H1 (cell line): ENCODE data around the gene PIP5K1B. TPM values are rescaled to one million over a fixed set of nuclear protein-coding genes. Genes with fewer than 3 reads are reported as not detected.
A peak's percentile ranks its signal among the peaks of the same experiment; 100 is the strongest.

Source experiments
- CTCF ChIA-PET: fragments of 300-600 bp; sonication (Branson Sonifier 250); formaldehyde crosslinking; loops from one replicate; lab custom pipeline; 2021; ENCODE audit not compliant: partially characterized antibody; lab: Charles Lee
- POLR2A ChIA-PET: fragments of 300-600 bp; sonication (Branson Sonifier 250); formaldehyde crosslinking; loops from one replicate; lab custom pipeline; 2021; ENCODE audit warnings: inconsistent platforms; ENCODE audit not compliant: partially characterized antibody; lab: Charles Lee
- DNase-seq, 2 experiments: peaks; one replicate each; pipeline versions ENCODE4 v3.0.0 to v3.0.0-alpha.2; 2010 to 2022; ENCODE audit warnings: low spot score in 2 of 2, low read depth in 1 of 2, mixed read lengths in 1 of 2
- FAIRE-seq: peaks from 2 replicates; lab custom pipeline; 2011; peaks lifted over from hg19 to GRCh38; lab: Jason Lieb, UNC
- H2AFZ ChIP-seq: 2 replicates; pipeline ENCODE4 v1.8.1; 2012; ENCODE audit warnings: low read length, inconsistent platforms
- H2AK5ac ChIP-seq: 2 replicates; pipeline ENCODE4 v1.6.1; 2013; ENCODE audit warnings: low read depth, low read length
- H2BK120ac ChIP-seq: replicated peaks from 2 replicates; pipeline ENCODE3; 2013; ENCODE audit warnings: low read depth, low read length, inconsistent platforms
- H2BK12ac ChIP-seq: 2 replicates; pipeline ENCODE4 v1.6.1; 2013; ENCODE audit warnings: low read depth, low read length
- H2BK15ac ChIP-seq: 2 replicates; pipeline ENCODE4 v1.6.1; 2013; ENCODE audit warnings: low read length
- H2BK20ac ChIP-seq: 2 replicates; pipeline ENCODE4 v1.6.1; 2013; ENCODE audit warnings: low read length
- H2BK5ac ChIP-seq: 2 replicates; pipeline ENCODE4 v1.6.1; 2013; ENCODE audit warnings: low read depth, low read length
- H3K14ac ChIP-seq: 2 replicates; pipeline ENCODE4 v1.6.1; 2013; ENCODE audit warnings: inconsistent platforms; ENCODE audit not compliant: insufficient read length
- H3K18ac ChIP-seq: 2 replicates; pipeline ENCODE4 v1.6.1; 2013; ENCODE audit warnings: low read length; ENCODE audit errors: extremely low read depth
- H3K23ac ChIP-seq: 2 replicates; pipeline ENCODE4 v1.6.1; 2013; ENCODE audit warnings: inconsistent platforms; ENCODE audit not compliant: insufficient read length
- H3K23me2 ChIP-seq: 2 replicates; pipeline ENCODE4 v1.6.1; 2013; ENCODE audit warnings: low read depth, low read length
- H3K27ac ChIP-seq: 2 replicates; pipeline ENCODE4 v1.6.1; 2011; ENCODE audit warnings: low read depth, low read length, inconsistent platforms
- H3K27me3 ChIP-seq, 4 experiments: replicated peaks in 1 of 4; 1 replicate in 1 of 4; 2 replicates in 3 of 4; pipeline versions ENCODE4 v1.6.1 to v1.8.1; 2011 to 2013; ENCODE audit warnings: low read length in 3 of 4, mild to moderate bottlenecking in 3 of 4, inconsistent platforms in 2 of 4, mixed read lengths in 2 of 4, moderate library complexity in 1 of 4; ENCODE audit not compliant: control insufficient read depth in 3 of 4, insufficient read depth in 3 of 4; ENCODE audit errors: extremely low read depth in 1 of 4
- H3K36me3 ChIP-seq, 4 experiments: 2 replicates each; pipeline versions ENCODE4 v1.6.1 to v1.8.1; 2011 to 2013; ENCODE audit warnings: mild to moderate bottlenecking in 4 of 4, low read length in 3 of 4, moderate library complexity in 2 of 4, control low read depth in 1 of 4, inconsistent platforms in 1 of 4; ENCODE audit not compliant: insufficient read depth in 4 of 4, control insufficient read depth in 2 of 4
- H3K4ac ChIP-seq: replicated peaks from 2 replicates; pipeline ENCODE3; 2013; ENCODE audit warnings: low read length, low read depth, mixed read lengths, inconsistent platforms; ENCODE audit not compliant: insufficient read length
- H3K4me1 ChIP-seq, 4 experiments: replicated peaks in 1 of 4; 1 replicate in 1 of 4; 2 replicates in 3 of 4; pipeline versions ENCODE4 v1.6.1 to v1.8.1; 2011 to 2013; ENCODE audit warnings: low read length in 3 of 4, inconsistent platforms in 2 of 4, mixed read lengths in 1 of 4; ENCODE audit not compliant: insufficient read depth in 4 of 4, control insufficient read depth in 3 of 4
- H3K4me2 ChIP-seq, 2 experiments: 2 replicates each; pipeline versions ENCODE4 v1.6.1 to v1.8.1; 2011 to 2013; ENCODE audit warnings: low read depth in 2 of 2, low read length in 2 of 2, control low read depth in 1 of 2, inconsistent platforms in 1 of 2, mild to moderate bottlenecking in 1 of 2; ENCODE audit not compliant: insufficient read depth in 1 of 2
- H3K4me3 ChIP-seq, 4 experiments: fragments of 200-600, 300-600 bp in 1 of 4; sonication (generic), shearing (Covaris generic), sonication (Bioruptor Twin) in 1 of 4; 2 replicates each; pipeline versions ENCODE4 v1.5.1 to v1.8.1; 2011 to 2016; ENCODE audit warnings: low read length in 4 of 4, low read depth in 3 of 4, control low read depth in 2 of 4, inconsistent platforms in 2 of 4, mild to moderate bottlenecking in 2 of 4, mixed read lengths in 1 of 4, moderate library complexity in 1 of 4; ENCODE audit not compliant: insufficient read depth in 2 of 4; ENCODE audit errors: extremely low read depth in 1 of 4
- H3K56ac ChIP-seq: replicated peaks from 2 replicates; pipeline ENCODE3; 2013; ENCODE audit warnings: low read depth, mild to moderate bottlenecking, mixed read lengths, low read length, inconsistent platforms; ENCODE audit not compliant: insufficient read length
- H3K79me1 ChIP-seq: 2 replicates; pipeline ENCODE4 v1.6.1; 2013; ENCODE audit warnings: low read depth, low read length, control low read depth
- H3K79me2 ChIP-seq, 2 experiments: 2 replicates each; pipeline versions ENCODE4 v1.6.1 to v1.8.1; 2012 to 2013; ENCODE audit warnings: low read length in 2 of 2, mild to moderate bottlenecking in 2 of 2, inconsistent platforms in 1 of 2; ENCODE audit not compliant: insufficient read depth in 2 of 2, control insufficient read depth in 1 of 2
- H3K9ac ChIP-seq, 4 experiments: replicated peaks in 1 of 4; 1 replicate in 1 of 4; 2 replicates in 3 of 4; pipeline versions ENCODE4 v1.6.1 to v1.8.1; 2011 to 2013; ENCODE audit warnings: low read depth in 3 of 4, low read length in 3 of 4, control low read depth in 2 of 4, mild to moderate bottlenecking in 2 of 4, moderate library complexity in 2 of 4, inconsistent platforms in 1 of 4; ENCODE audit errors: extremely low read depth in 1 of 4
- H3K9me3 ChIP-seq, 2 experiments: 2 replicates each; pipeline versions ENCODE4 v1.6.1 to v1.8.1; 2012 to 2013; ENCODE audit warnings: mild to moderate bottlenecking in 2 of 2, moderate library complexity in 2 of 2, control low read depth in 1 of 2, inconsistent platforms in 1 of 2, low read depth in 1 of 2, low read length in 1 of 2, mixed read lengths in 1 of 2; ENCODE audit not compliant: insufficient read depth in 2 of 2
- H4K20me1 ChIP-seq, 2 experiments: replicated peaks in 1 of 2; 2 replicates each; pipeline versions ENCODE3 to v1.8.1; 2011 to 2013; ENCODE audit warnings: inconsistent platforms in 2 of 2, low read length in 2 of 2, mild to moderate bottlenecking in 1 of 2; ENCODE audit not compliant: insufficient read depth in 2 of 2, control insufficient read depth in 1 of 2
- H4K5ac ChIP-seq: 2 replicates; pipeline ENCODE4 v1.6.1; 2013; ENCODE audit warnings: low read length, low read depth, mixed read lengths, inconsistent platforms; ENCODE audit not compliant: insufficient read length
- H4K8ac ChIP-seq: 2 replicates; pipeline ENCODE4 v1.8.0; 2013; ENCODE audit warnings: mild to moderate bottlenecking, moderate library complexity, low read length, inconsistent platforms; ENCODE audit not compliant: insufficient read depth; ENCODE audit errors: extremely low read depth
- H4K91ac ChIP-seq: replicated peaks from 2 replicates; pipeline ENCODE3; 2013; ENCODE audit warnings: low read length, mixed read lengths, inconsistent platforms; ENCODE audit not compliant: insufficient read length
- WGBS, 2 experiments: shearing (Covaris generic) in 1 of 2; methylation state at CpG; one replicate each; pipeline versions ENCODE4 v1.1.6 to v1.1.7; 2013 to 2015; ENCODE audit warnings: low lambda C conversion rate in 2 of 2, mixed read lengths in 2 of 2, inconsistent platforms in 1 of 2, low coverage in 1 of 2, missing lambda C conversion rate in 1 of 2; ENCODE audit not compliant: insufficient replicate concordance in 2 of 2, insufficient coverage in 1 of 2, insufficient read length in 1 of 2; ENCODE audit errors: extremely low coverage in 1 of 2, missing lambda C conversion rate in 1 of 2; 5-methylcytosine and 5-hydroxymethylcytosine counted together
- polyA plus RNA-seq, 7 experiments: library from polyadenylated mRNA; depleted of rRNA in 3 of 7; stranded (reverse) in 5 of 7; unstranded in 2 of 7; fragments of >200 nt in 5 of 7; fragments of 200-250 nt in 2 of 7; gene quantifications; 1 replicate in 5 of 7; 2 replicates in 1 of 7; 4 replicates in 1 of 7; pipeline versions ENCODE4 v1.2.1 to v1.2.3, GENCODE V29; 2011 to 2013; ENCODE audit warnings: missing spikeins in 2 of 7, mixed read lengths in 2 of 7
- total RNA-seq: library from RNA; stranded (reverse); fragmentation: NEBNext Ultra II Directional; extraction: Animal tissue kit (Norgen Biotek cat#: 25700); gene quantifications from 2 replicates; pipeline ENCODE4 v1.2.1, GENCODE V29; 2021

Gene PIP5K1B
- total and polyA plus RNA-seq, 2 of the 8 experiments (the other 6 are each of a cell fraction or from before 2014, with no cell fraction given) = 4.7 to 7.7 TPM

GRCh38 chr9:68746525-68746924, 41.5 kb downstream of the PIP5K1B start:
- CTCF ChIA-PET = no interaction called here
- POLR2A ChIA-PET = no interaction called here
- H2AFZ ChIP-seq = no peak overlapping the region

More at GRCh38 chr9:68746525-68746924, 41.5 kb downstream of the PIP5K1B start:
- H2BK12ac ChIP-seq = no peak overlapping the region
- H3K27ac ChIP-seq = no peak overlapping the region
- H4K20me1 ChIP-seq = no peaks in the 10 kb centered on the region
- H3K4me2 ChIP-seq = no peak overlapping the region
- H4K8ac ChIP-seq = peak overlapping the region; percentile 40; the same call in 1 of the 2 replicates
- no peak overlapping the region for H3K9ac ChIP-seq
- FAIRE-seq (no peak), DNase-seq (no peak)
- no peaks in the 10 kb centered on the region for H3K79me2 ChIP-seq
- H2BK20ac ChIP-seq = no peak overlapping the region
- no peaks in the 10 kb centered on the region for H3K36me3 ChIP-seq
- no peak overlapping the region for H3K4ac ChIP-seq
- H3K18ac ChIP-seq = no peak overlapping the region
- no peak overlapping the region for H2BK120ac ChIP-seq
- no peak overlapping the region for H4K5ac ChIP-seq
- no peak overlapping the region for H3K23ac ChIP-seq
- 72% methylated on average over 2 of the region's 2 CpGs; no CpG with 5 or more reads in 1 of the 2 experiments for WGBS, 2 experiments
- no peak overlapping the region for H3K56ac ChIP-seq
- no peak overlapping the region for H4K91ac ChIP-seq
- no peaks in the 10 kb centered on the region; the same call in 1 of the 2 replicates for H3K79me1 ChIP-seq
- H3K4me1 ChIP-seq = peaks cover 0 to 7% (median 3%) of the 10 kb centered on the region in 4 experiments; a peak in 4 of 7 replicates
- no peak overlapping the region for H3K4me3 ChIP-seq
- no peaks in the 10 kb centered on the region for H3K23me2 ChIP-seq
- no peak overlapping the region for H2BK5ac ChIP-seq
- H2AK5ac ChIP-seq = no peak overlapping the region
- no peak overlapping the region for H2BK15ac ChIP-seq
- no peaks in the 10 kb centered on the region for H3K27me3 ChIP-seq
- H3K9me3 ChIP-seq = no peaks in the 10 kb centered on the region
- H3K14ac ChIP-seq = no peak overlapping the region
